OCI-LY1 (cell line): Measurements from ENCODE around the gene DNAJB8.

Source experiments
- EZH2 ChIP-seq: fragments of 200-600 bp; sonication (generic), shearing (Covaris generic); IDR thresholded peaks from 2 replicates; pipeline ENCODE4 v1.8.0; 2017; ENCODE audit warnings: borderline replicate concordance, mixed run types, mild to moderate bottlenecking, antibody characterized with exemption, low read length, moderate library complexity, mixed read lengths
- TF ChIP-seq, protein P1 (sequence below): fragments of 200-600 bp; sonication (generic), shearing (Covaris generic); IDR thresholded peaks from 2 replicates; pipeline ENCODE4 v1.5.1; 2017; ENCODE audit warnings: mild to moderate bottlenecking, antibody characterized with exemption, low read length, moderate library complexity, mixed read lengths

DNA sequence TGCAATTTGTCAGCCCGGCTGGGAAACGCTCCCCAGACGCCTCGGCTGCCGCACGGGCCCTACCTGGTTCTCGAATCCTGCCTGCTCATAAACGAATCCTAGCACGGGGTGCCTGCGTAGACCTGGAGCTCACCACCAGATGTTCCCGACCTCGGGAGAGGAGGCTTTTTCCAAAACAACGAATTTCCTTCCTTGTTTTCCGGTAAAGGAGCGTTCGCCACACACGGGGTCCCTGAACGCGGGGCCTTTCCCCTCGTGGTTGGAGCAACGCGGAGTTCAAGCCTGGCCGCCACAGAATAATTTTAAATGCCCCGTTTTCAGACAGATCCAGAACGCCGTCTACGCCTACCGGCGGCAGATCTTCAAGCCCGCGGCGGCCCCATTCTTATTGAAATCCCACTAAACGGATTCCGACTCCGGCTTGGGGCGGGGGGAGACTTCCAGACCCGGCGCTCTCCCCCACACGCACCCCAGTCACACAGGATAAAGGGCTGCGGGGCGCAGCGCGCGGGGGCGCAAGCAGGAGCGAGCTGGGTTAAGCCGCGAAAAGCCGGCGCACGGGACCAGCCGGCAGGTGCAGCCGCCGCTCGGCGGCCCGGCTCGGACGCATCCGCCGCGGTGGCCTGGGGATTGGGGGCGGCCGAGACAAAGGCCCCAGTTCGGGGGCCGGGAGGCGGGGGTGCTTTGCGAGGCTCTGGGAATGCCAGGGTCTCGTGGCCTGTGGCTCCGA, 25.4 kb upstream of the DNAJB8 start:
- TF ChIP-seq, protein P1, sequence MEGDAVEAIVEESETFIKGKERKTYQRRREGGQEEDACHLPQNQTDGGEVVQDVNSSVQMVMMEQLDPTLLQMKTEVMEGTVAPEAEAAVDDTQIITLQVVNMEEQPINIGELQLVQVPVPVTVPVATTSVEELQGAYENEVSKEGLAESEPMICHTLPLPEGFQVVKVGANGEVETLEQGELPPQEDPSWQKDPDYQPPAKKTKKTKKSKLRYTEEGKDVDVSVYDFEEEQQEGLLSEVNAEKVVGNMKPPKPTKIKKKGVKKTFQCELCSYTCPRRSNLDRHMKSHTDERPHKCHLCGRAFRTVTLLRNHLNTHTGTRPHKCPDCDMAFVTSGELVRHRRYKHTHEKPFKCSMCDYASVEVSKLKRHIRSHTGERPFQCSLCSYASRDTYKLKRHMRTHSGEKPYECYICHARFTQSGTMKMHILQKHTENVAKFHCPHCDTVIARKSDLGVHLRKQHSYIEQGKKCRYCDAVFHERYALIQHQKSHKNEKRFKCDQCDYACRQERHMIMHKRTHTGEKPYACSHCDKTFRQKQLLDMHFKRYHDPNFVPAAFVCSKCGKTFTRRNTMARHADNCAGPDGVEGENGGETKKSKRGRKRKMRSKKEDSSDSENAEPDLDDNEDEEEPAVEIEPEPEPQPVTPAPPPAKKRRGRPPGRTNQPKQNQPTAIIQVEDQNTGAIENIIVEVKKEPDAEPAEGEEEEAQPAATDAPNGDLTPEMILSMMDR = no peak
- no peak for TF ChIP-seq EZH2
